Cardiac muscle cell (in vitro differentiated cells and primary cell): ENCODE data around the gene HSPB7. TPM values are rescaled to one million over a fixed set of nuclear protein-coding genes. Genes with fewer than 3 reads are reported as not detected.
"Not testable (repeated sequence)": the region's sequence is repeated elsewhere in the genome, so short reads cannot be mapped to it uniquely, and the experiment has no call there.

Source experiments
- DNase-seq, 2 donors: peaks; one replicate each; pipeline versions ENCODE4 v3.0.0 to v3.0.0-alpha.2; 2010 to 2017; ENCODE audit warnings: low read depth in 1 of 2, low spot score in 1 of 2
- H3K27ac ChIP-seq: fragments of 200-600 bp; sonication (generic); 2 replicates; pipeline ENCODE4 v1.5.1; 2016
- H3K27me3 ChIP-seq: fragments of 200-600 bp; sonication (generic); 2 replicates; pipeline ENCODE4 v1.6.0; 2016; ENCODE audit warnings: control low read depth
- H3K36me3 ChIP-seq: fragments of 200-600 bp; sonication (generic); 2 replicates; pipeline ENCODE4 v1.5.1; 2016; ENCODE audit warnings: control low read depth
- H3K4me1 ChIP-seq: fragments of 200-600 bp; sonication (generic); 2 replicates; pipeline ENCODE4 v1.8.1; 2017; ENCODE audit warnings: low read depth, mild to moderate bottlenecking, mixed run types
- H3K4me3 ChIP-seq: fragments of 200-600 bp; sonication (generic); 2 replicates; pipeline ENCODE4 v1.5.1; 2016; ENCODE audit warnings: mild to moderate bottlenecking
- H3K9me3 ChIP-seq: fragments of 200-600 bp; sonication (generic); 2 replicates; pipeline ENCODE4 v1.5.1; 2017; ENCODE audit warnings: low read depth, mild to moderate bottlenecking, control low read depth
- CTCF ChIP-seq: IDR thresholded peaks from 2 replicates; pipeline ENCODE4 v1.5.1; 2012; ENCODE audit warnings: low read depth, mild to moderate bottlenecking, low read length
- polyA plus RNA-seq: library from polyadenylated mRNA; unstranded; fragments of >200 nt; fragmentation: Nextera tagmentation; extraction: Ambion mirVana; gene quantifications from 2 replicates; pipeline ENCODE4 v1.2.1, GENCODE V29; 2016
- total RNA-seq: library from RNA; depleted of rRNA; stranded (reverse); fragments of >200 nt; gene quantifications from 2 replicates; pipeline ENCODE4 v1.2.3, GENCODE V29; 2016

Gene HSPB7
- total and polyA plus RNA-seq, 2 experiments from 2014 or later = 509 to 2,165 TPM

- no peak for TF ChIP-seq CTCF
- H3K27ac ChIP-seq = no peak overlapping the region
- no peaks in the 10 kb centered on the region for H3K27me3 ChIP-seq
- no peak for DNase-seq
- no peak overlapping the region for H3K4me3 ChIP-seq
- H3K36me3 ChIP-seq = no peaks in the 10 kb centered on the region
- peaks cover 6% of the 10 kb centered on the region for H3K4me1 ChIP-seq
- no peaks in the 10 kb centered on the region for H3K9me3 ChIP-seq
Measured at GRCh38 chr1:16063921-16064320, 46.1 kb upstream of the HSPB7 start.

GRCh38 chr1:16063226-16063829, 45.5 kb upstream of the HSPB7 start:
- H3K27me3 ChIP-seq = no peaks in the 10 kb centered on the region
- no peak for TF ChIP-seq CTCF
- H3K36me3 ChIP-seq = no peaks in the 10 kb centered on the region
- no peak overlapping the region for H3K4me3 ChIP-seq
- no peak for DNase-seq
- peaks cover 6% of the 10 kb centered on the region for H3K4me1 ChIP-seq
- H3K9me3 ChIP-seq = no peaks in the 10 kb centered on the region
- no peak overlapping the region for H3K27ac ChIP-seq

GRCh38 chr1:16062687-16063075, 44.8 kb upstream of the HSPB7 start:
- H3K9me3 ChIP-seq, H3K27me3 ChIP-seq, H3K36me3 ChIP-seq, H3K27ac ChIP-seq, H3K4me3 ChIP-seq, DNase-seq, H3K4me1 ChIP-seq: not testable (repeated sequence)

- not testable (repeated sequence) for DNase-seq, H3K27me3 ChIP-seq, H3K36me3 ChIP-seq, H3K4me3 ChIP-seq, H3K4me1 ChIP-seq, H3K9me3 ChIP-seq, H3K27ac ChIP-seq
Measured at GRCh38 chr1:16061989-16062686, 44.3 kb upstream of the HSPB7 start.

GRCh38 chr1:16061266-16061665, 43.4 kb upstream of the HSPB7 start:
- no peak for TF ChIP-seq CTCF
- Histone ChIP-seq H3K4me1 (no peaks in the 10 kb centered on the region), H3K4me3 (no peak overlapping the region), H3K36me3 (no peaks in the 10 kb centered on the region), H3K27me3 (no peaks in the 10 kb centered on the region), H3K9me3 (no peaks in the 10 kb centered on the region), H3K27ac (no peak overlapping the region)
- no peak for DNase-seq

GRCh38 chr1:16058394-16059120, 40.7 kb upstream of the HSPB7 start:
- not testable (repeated sequence) for H3K27me3 ChIP-seq, H3K9me3 ChIP-seq, DNase-seq, H3K4me1 ChIP-seq, H3K27ac ChIP-seq, H3K36me3 ChIP-seq, H3K4me3 ChIP-seq

GRCh38 chr1:16057314-16057915, 39.6 kb upstream of the HSPB7 start:
- H3K27ac ChIP-seq, H3K4me3 ChIP-seq, H3K4me1 ChIP-seq, H3K27me3 ChIP-seq, H3K9me3 ChIP-seq, H3K36me3 ChIP-seq, DNase-seq: not testable (repeated sequence)

GRCh38 chr1:16056521-16056912, 38.7 kb upstream of the HSPB7 start:
- not testable (repeated sequence) for H3K4me1 ChIP-seq, H3K4me3 ChIP-seq, H3K9me3 ChIP-seq, H3K36me3 ChIP-seq, H3K27ac ChIP-seq, DNase-seq, H3K27me3 ChIP-seq
